Aorta (tissue), 5 donors: ENCODE results near the gene DAZAP1. TPM values are rescaled to one million over a fixed set of nuclear protein-coding genes. Genes with fewer than 3 reads are reported as not detected.
A peak's percentile ranks its signal among the peaks of the same experiment; 100 is the strongest.

Experiments used
- ATAC-seq: fragments of 200-7000 bp; cut with Tn5 transposase; one replicate; pipeline ENCODE4 v1.9.1; 2022; ENCODE audit warnings: moderate library complexity; ENCODE audit not compliant: low FRiP score
- DNase-seq, 2 donors: peaks; one replicate each; pipeline ENCODE4 v3.0.0-alpha.2; 2020
- H3K27ac ChIP-seq, 2 donors: one replicate each; pipeline ENCODE4 v1.5.1; 2013; ENCODE audit warnings: low read length in 2 of 2, mild to moderate bottlenecking in 2 of 2, moderate library complexity in 2 of 2, control low read depth in 1 of 2, inconsistent platforms in 1 of 2, low read depth in 1 of 2
- H3K27me3 ChIP-seq, 2 donors: one replicate each; pipeline ENCODE4 v1.6.1; 2013; ENCODE audit warnings: control low read depth in 1 of 2, low read length in 1 of 2, mild to moderate bottlenecking in 1 of 2, moderate library complexity in 1 of 2; ENCODE audit not compliant: insufficient read depth in 2 of 2, control insufficient read depth in 1 of 2
- H3K36me3 ChIP-seq, 2 donors: one replicate each; pipeline ENCODE4 v1.6.1; 2013; ENCODE audit warnings: control low read depth in 1 of 2, low read length in 1 of 2, mild to moderate bottlenecking in 1 of 2; ENCODE audit not compliant: insufficient read depth in 2 of 2, control insufficient read depth in 1 of 2
- H3K4me1 ChIP-seq, 2 donors: one replicate each; pipeline ENCODE4 v1.6.1; 2013; ENCODE audit warnings: low read length in 2 of 2, control low read depth in 1 of 2, mild to moderate bottlenecking in 1 of 2, moderate library complexity in 1 of 2; ENCODE audit not compliant: insufficient read depth in 2 of 2, control insufficient read depth in 1 of 2
- H3K4me3 ChIP-seq, 2 donors: one replicate each; pipeline ENCODE4 v1.5.1; 2013; ENCODE audit warnings: low read length in 2 of 2, control low read depth in 1 of 2, mild to moderate bottlenecking in 1 of 2
- H3K9me3 ChIP-seq: one replicate; pipeline ENCODE4 v1.6.1; 2013; ENCODE audit warnings: mild to moderate bottlenecking, low read length; ENCODE audit not compliant: control insufficient read depth
- WGBS, 2 donors: extraction: QIAGEN DNeasy Blood & Tissue Kit; methylation state at CpG; one replicate each; pipeline ENCODE4 v1.1.7; 2013; 5-methylcytosine and 5-hydroxymethylcytosine counted together
- intact Hi-C, 2 donors: fragments of 100-400 bp; cut with DNase I; formaldehyde crosslinking; loops; one replicate each; pipeline versions ENCODE4 v1.14.2 to v1.15.0; 2022
- polyA plus RNA-seq, 2 donors: library from polyadenylated mRNA; stranded (reverse); fragments of 200-250 nt; gene quantifications; one replicate each; pipeline ENCODE4 v1.2.3, GENCODE V29; 2013
- total RNA-seq, 2 donors: library from RNA; stranded (reverse); fragmentation: NEBNext Ultra II Directional; extraction: Animal tissue kit (Norgen Biotek cat#: 25700); gene quantifications; one replicate each; pipeline ENCODE4 v1.2.1, GENCODE V29; 2021
- donor health status: healthy with polysubstance abuse.
- donor health status: Bipolar disorder and iron deficiency.
- donor health status: DM: no; HTN: no; CAD: no.
- donor health status: DM: no; HTN: no; CAD: no.
- donor health status: DM: yes; HTN: yes; CAD: no.

Gene DAZAP1
- total and polyA plus RNA-seq, 4 donors: 44.8 to 79.0 (median 76.5) TPM

GRCh38 chr19:1411255-1412191 lies 4.1 kb downstream of the DAZAP1 start:
- H3K27ac ChIP-seq: no peak overlapping the region
- H3K4me1 ChIP-seq: no peaks in the 10 kb centered on the region
- peak in 1 of 2 donors; percentile 70 for DNase-seq
- no peaks in the 10 kb centered on the region for H3K9me3 ChIP-seq
- no peaks in the 10 kb centered on the region for H3K36me3 ChIP-seq
- H3K4me3 ChIP-seq: no peak overlapping the region
- H3K27me3 ChIP-seq: no peaks in the 10 kb centered on the region
- intact Hi-C loops: loop anchor here in 1 of 2 donors (5.0 kb wide), 1 partner anchor 54 kb away; no protein-coding TSS in a partner anchor
- ATAC-seq: no peak
- WGBS, 2 donors: 61 to 65% methylated on average over 29 of the region's 29 CpGs

GRCh38 chr19:1412323-1412923 lies 5.0 kb downstream of the DAZAP1 start:
- no peaks in the 10 kb centered on the region for H3K4me1 ChIP-seq
- intact Hi-C loops: loop anchor here in 1 of 2 donors (5.0 kb wide), 1 partner anchor 55 kb away; no protein-coding TSS in a partner anchor
- no peak overlapping the region for H3K4me3 ChIP-seq
- no peak for DNase-seq
- no peak for ATAC-seq
- no peaks in the 10 kb centered on the region for H3K36me3 ChIP-seq
- no peaks in the 10 kb centered on the region for H3K27me3 ChIP-seq
- WGBS, 2 donors: 75 to 77% methylated on average over 21 of the region's 21 CpGs
- H3K9me3 ChIP-seq: no peaks in the 10 kb centered on the region
- H3K27ac ChIP-seq: no peak overlapping the region

- DNase-seq (no peak), ATAC-seq (no peak)
- intact Hi-C loops: loop anchor here in 1 of 2 donors (5.0 kb wide), 1 partner anchor 56 kb away; no protein-coding TSS in a partner anchor
- Histone ChIP-seq H3K9me3 (no peaks in the 10 kb centered on the region), H3K36me3 (no peaks in the 10 kb centered on the region), H3K4me1 (no peaks in the 10 kb centered on the region), H3K4me3 (no peak overlapping the region), H3K27me3 (no peaks in the 10 kb centered on the region), H3K27ac (no peak overlapping the region)
- WGBS, 2 donors: 82% methylated on average over 35 to 36 of the region's 36 CpGs
These were observed 5.8 kb downstream of the DAZAP1 start for GRCh38 chr19:1412995-1413800.

DNA sequence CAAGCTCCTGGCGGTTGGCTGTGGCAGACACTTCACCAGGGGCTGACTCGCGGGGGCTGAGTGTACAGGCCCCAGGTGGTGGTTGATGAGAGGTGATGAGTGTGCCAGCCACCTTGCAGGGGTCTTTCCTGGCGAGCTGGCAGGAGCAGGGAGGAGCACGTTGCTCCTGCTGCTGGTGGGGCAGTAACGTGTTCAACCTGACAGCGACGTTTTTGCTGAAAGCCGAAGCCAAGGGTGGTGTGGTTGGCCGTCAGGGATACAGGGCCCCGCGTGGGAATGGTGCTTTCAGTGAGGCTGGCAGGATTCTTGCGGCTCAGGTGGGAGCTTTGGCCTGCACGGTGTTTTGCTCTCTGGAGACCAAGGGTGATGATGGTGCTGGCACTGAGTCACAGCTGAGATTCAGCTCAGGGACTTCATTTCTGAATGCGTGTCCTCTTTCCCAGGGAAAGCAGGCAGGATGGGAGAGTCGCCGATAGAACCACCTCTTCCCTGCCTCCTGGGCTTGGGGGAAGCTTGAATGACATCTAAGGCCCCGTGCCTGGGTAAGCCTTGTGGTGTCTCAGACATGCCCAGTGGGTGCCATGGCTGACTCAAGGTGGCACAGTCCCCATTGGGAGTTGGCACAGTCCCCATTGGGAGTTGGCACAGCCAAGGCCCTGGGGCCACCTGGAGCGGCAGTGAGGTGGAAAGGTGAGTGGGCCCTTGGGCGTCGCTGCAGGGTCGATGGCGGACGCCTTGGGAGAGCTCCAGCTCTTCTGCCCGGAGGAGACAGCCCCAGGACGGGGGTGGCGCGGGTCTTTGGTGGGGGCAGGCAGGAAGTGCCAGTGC lies 8.8 kb downstream of the DAZAP1 start:
- Histone ChIP-seq H3K36me3 (no peaks in the 10 kb centered on the region), H3K9me3 (no peaks in the 10 kb centered on the region), H3K4me3 (no peak overlapping the region), H3K4me1 (no peaks in the 10 kb centered on the region), H3K27me3 (no peaks in the 10 kb centered on the region), H3K27ac (peak overlapping the region; percentile 2 to 16)
- DNase-seq (no peak), ATAC-seq (peak; percentile 4)
- WGBS, 2 donors: 43 to 46% methylated on average over 28 of the region's 28 CpGs
- intact Hi-C loops: no loop called here

GRCh38 chr19:1417145-1417544 lies 9.8 kb downstream of the DAZAP1 start:
- WGBS, 2 donors: 85 to 89% methylated on average over 21 of the region's 21 CpGs
- H3K4me1 ChIP-seq: no peaks in the 10 kb centered on the region
- no peak for ATAC-seq

DNA sequence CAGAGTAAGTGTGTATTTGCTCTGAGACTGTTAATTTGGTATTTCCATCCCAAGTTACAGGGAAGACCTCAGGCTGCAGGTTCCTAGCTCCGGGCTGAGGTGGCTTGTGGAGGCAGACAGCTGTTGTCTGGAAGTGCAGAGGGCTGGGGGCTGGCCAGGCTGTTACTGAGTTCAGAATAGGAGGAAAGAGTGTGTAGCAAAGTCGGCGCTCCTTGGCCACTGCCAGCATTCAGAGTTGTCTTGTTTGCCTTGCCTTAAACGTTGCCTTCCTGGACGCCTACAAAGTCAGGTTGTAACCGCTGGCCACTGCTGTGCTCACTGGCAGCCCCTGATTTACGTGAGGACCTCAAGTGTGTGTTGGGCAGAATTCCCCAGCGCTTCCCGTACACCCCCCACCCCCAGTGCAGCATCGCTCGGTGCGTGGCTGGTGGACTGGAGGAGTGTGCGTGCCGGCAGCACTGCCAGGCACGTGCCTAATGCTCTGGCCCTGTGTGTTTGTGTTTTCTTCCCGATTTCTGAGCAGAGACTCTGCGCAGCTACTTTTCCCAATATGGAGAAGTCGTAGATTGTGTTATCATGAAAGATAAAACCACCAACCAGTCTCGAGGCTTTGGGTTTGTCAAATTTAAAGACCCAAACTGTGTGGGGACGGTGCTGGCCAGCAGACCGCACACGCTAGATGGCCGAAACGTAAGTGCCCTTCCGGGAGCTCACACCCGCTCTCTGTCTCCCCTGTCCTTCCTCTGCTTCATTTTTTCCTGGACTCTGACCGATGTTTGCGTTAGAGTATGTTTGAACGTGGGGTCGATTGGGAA lies 10.5 kb downstream of the DAZAP1 start:
- Histone ChIP-seq H3K36me3 (no peaks in the 10 kb centered on the region), H3K27me3 (no peaks in the 10 kb centered on the region), H3K4me3 (no peak overlapping the region), H3K9me3 (no peaks in the 10 kb centered on the region), H3K27ac (no peak overlapping the region), H3K4me1 (no peaks in the 10 kb centered on the region)
- no peak for ATAC-seq
- intact Hi-C loops: no loop called here
- WGBS, 2 donors: 82% methylated on average over 30 of the region's 30 CpGs
- no peak for DNase-seq

More at GRCh38 chr19:1417145-1417544, 9.8 kb downstream of the DAZAP1 start:
- no peak overlapping the region for H3K27ac ChIP-seq
- DNase-seq: no peak
- H3K27me3 ChIP-seq: no peaks in the 10 kb centered on the region
- no peak overlapping the region for H3K4me3 ChIP-seq
- intact Hi-C loops: no loop called here
- H3K9me3 ChIP-seq: no peaks in the 10 kb centered on the region
- H3K36me3 ChIP-seq: no peaks in the 10 kb centered on the region

DNA sequence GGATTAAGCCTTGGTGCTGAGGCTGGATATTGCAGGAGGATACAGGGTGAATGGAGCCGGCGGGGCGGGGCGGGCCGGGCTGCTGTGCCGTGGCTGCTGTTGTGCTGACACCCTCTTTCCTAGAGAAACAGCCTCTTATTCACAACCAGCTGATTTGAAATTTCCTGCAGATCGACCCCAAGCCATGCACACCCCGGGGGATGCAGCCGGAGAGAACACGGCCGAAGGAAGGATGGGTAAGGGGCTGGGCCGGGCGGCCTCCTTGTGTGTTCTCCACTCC lies 11.1 kb downstream of the DAZAP1 start:
- H3K4me1 ChIP-seq: no peaks in the 10 kb centered on the region
- ATAC-seq: no peak
- no peak for DNase-seq
- H3K36me3 ChIP-seq: no peaks in the 10 kb centered on the region
- no peaks in the 10 kb centered on the region for H3K27me3 ChIP-seq
- H3K4me3 ChIP-seq: no peak overlapping the region
- H3K27ac ChIP-seq: no peak overlapping the region
- H3K9me3 ChIP-seq: no peaks in the 10 kb centered on the region
- 89 to 91% methylated on average over 13 of the region's 13 CpGs for WGBS, 2 donors
- intact Hi-C loops: no loop called here
